Adipose tissue (tissue), 3 donors: ENCODE results near the gene GABBR2. TPM values are rescaled to one million over a fixed set of nuclear protein-coding genes. Genes with fewer than 3 reads are reported as not detected.

Source experiments
- H3K27ac ChIP-seq: one replicate; pipeline ENCODE4 v1.5.1; 2013; ENCODE audit warnings: low read depth, low read length
- WGBS, 3 donors: extraction: QIAGEN DNeasy Blood & Tissue Kit; methylation state at CpG; one replicate each; pipeline ENCODE4 v1.1.7; 2013; 5-methylcytosine and 5-hydroxymethylcytosine counted together
- polyA plus RNA-seq, 3 donors: library from polyadenylated mRNA; stranded (reverse); fragments of 200-250 nt; gene quantifications; one replicate each; pipeline ENCODE4 v1.2.3, GENCODE V29; 2013
- donor health status: healthy with polysubstance abuse.
- donor health status: Bipolar disorder and iron deficiency.
- donor health status: healthy.

GABBR2 gene
- polyA plus RNA-seq: under 1 TPM in 1 of 3 donors, not detected in 2; 0.01 TPM

- 1 to 2% (median 2%) methylated on average over 54 to 106 of the region's 111 CpGs for WGBS, 3 donors
These were observed at the start of gene GABBR2 for GRCh38 chr9:98708933-98709911. Gene GABBR2 (minus strand): TSS chr9:98708935. CDS start chr9:98708737, 198 bp downstream.

GRCh38 chr9:98755006-98755618 lies 46.4 kb upstream of the GABBR2 start:
- 90 to 97% (median 94%) methylated on average over 6 of the region's 6 CpGs for WGBS, 3 donors
- H3K27ac ChIP-seq: no peak overlapping the region

More at GRCh38 chr9:98708933-98709911, at the start of gene GABBR2:
- H3K27ac ChIP-seq: no peak within 1 kb of the TSS

GRCh38 chr9:98751210-98751609 lies 42.5 kb upstream of the GABBR2 start:
- H3K27ac ChIP-seq: no peak overlapping the region
- 77 to 93% (median 78%) methylated on average over 2 of the region's 2 CpGs for WGBS, 3 donors

GRCh38 chr9:98750364-98751060 lies 41.8 kb upstream of the GABBR2 start:
- no peak overlapping the region for H3K27ac ChIP-seq
- WGBS, 3 donors: 69 to 87% (median 71%) methylated on average over 5 of the region's 5 CpGs

GRCh38 chr9:98747476-98747875 lies 38.7 kb upstream of the GABBR2 start:
- no peak overlapping the region for H3K27ac ChIP-seq
- WGBS, 3 donors: 92 to 98% (median 97%) methylated on average over 5 of the region's 5 CpGs

GRCh38 chr9:98745470-98745869 lies 36.7 kb upstream of the GABBR2 start:
- WGBS, 3 donors: 48 to 93% (median 90%) methylated on average over 7 of the region's 7 CpGs
- H3K27ac ChIP-seq: no peak overlapping the region

GRCh38 chr9:98743818-98744611 lies 35.3 kb upstream of the GABBR2 start:
- H3K27ac ChIP-seq: no peak overlapping the region
- WGBS, 3 donors: 94 to 96% (median 95%) methylated on average over 14 of the region's 14 CpGs

- 73 to 93% (median 81%) methylated on average over 2 of the region's 2 CpGs for WGBS, 3 donors
- no peak overlapping the region for H3K27ac ChIP-seq
These were observed 34.6 kb upstream of the GABBR2 start for GRCh38 chr9:98743329-98743728.

GRCh38 chr9:98742325-98743280 lies 33.9 kb upstream of the GABBR2 start:
- no peak overlapping the region for H3K27ac ChIP-seq
- WGBS, 3 donors: 79 to 92% (median 90%) methylated on average over 9 to 10 of the region's 10 CpGs

GRCh38 chr9:98740226-98740881 lies 31.6 kb upstream of the GABBR2 start:
- WGBS, 3 donors: 82 to 94% (median 83%) methylated on average over 8 of the region's 8 CpGs
- no peak overlapping the region for H3K27ac ChIP-seq

GRCh38 chr9:98738741-98739140 lies 30.0 kb upstream of the GABBR2 start:
- WGBS, 3 donors: 98 to 99% (median 98%) methylated on average over 3 of the region's 3 CpGs

GRCh38 chr9:98736226-98736625 lies 27.5 kb upstream of the GABBR2 start:
- H3K27ac ChIP-seq: no peak overlapping the region
- WGBS, 3 donors: 69 to 89% (median 84%) methylated on average over 12 of the region's 12 CpGs

More at GRCh38 chr9:98738741-98739140, 30.0 kb upstream of the GABBR2 start:
- no peak overlapping the region for H3K27ac ChIP-seq

- WGBS, 3 donors: 92 to 96% (median 94%) methylated on average over 9 of the region's 9 CpGs
- H3K27ac ChIP-seq: no peak overlapping the region
These were observed 24.1 kb upstream of the GABBR2 start for GRCh38 chr9:98732801-98733200.

- WGBS, 3 donors: 86 to 88% (median 88%) methylated on average over 10 of the region's 10 CpGs
- no peak overlapping the region for H3K27ac ChIP-seq
These were observed 23.4 kb upstream of the GABBR2 start for GRCh38 chr9:98732091-98732490.

- 87 to 92% (median 92%) methylated on average over 5 of the region's 5 CpGs for WGBS, 3 donors
- H3K27ac ChIP-seq: no peak overlapping the region
These were observed 22.1 kb upstream of the GABBR2 start for GRCh38 chr9:98730871-98731270.

- 82 to 87% (median 85%) methylated on average over 11 of the region's 11 CpGs for WGBS, 3 donors
- H3K27ac ChIP-seq: no peak overlapping the region
These were observed 19.8 kb upstream of the GABBR2 start for GRCh38 chr9:98728500-98728899.
